GM21390 (cell line): ENCODE results near the gene NFIA.
A peak's percentile ranks its signal among the peaks of the same experiment; 100 is the strongest.
"Not testable (repeated sequence)": the region's sequence is repeated elsewhere in the genome, so short reads cannot be mapped to it uniquely, and the experiment has no call there.

Experiments used
- ATAC-seq: cut with Tn5 transposase; IDR thresholded peaks from one replicate; pipeline ENCODE4 v1.9.1; 2021; ENCODE audit not compliant: unreplicated experiment

Gene NFIA

GRCh38 chr1:61447106-61447967 lies 365.0 kb downstream of the NFIA start:
- ATAC-seq, result no peak

- no peak for ATAC-seq
These were observed 365.6 kb downstream of the NFIA start for GRCh38 chr1:61447968-61448430.

- ATAC-seq, result no peak
These were observed 366.6 kb downstream of the NFIA start for GRCh38 chr1:61448914-61449313.

- ATAC-seq, result no peak
These were observed 367.0 kb downstream of the NFIA start for GRCh38 chr1:61449410-61449809.

GRCh38 chr1:61450454-61450853 lies 368.1 kb downstream of the NFIA start:
- no peak for ATAC-seq

- ATAC-seq, result no peak
These were observed 368.7 kb downstream of the NFIA start for GRCh38 chr1:61450872-61451571.

GRCh38 chr1:61451572-61451968 lies 369.2 kb downstream of the NFIA start:
- ATAC-seq, result no peak

GRCh38 chr1:61452176-61453035 lies 370.0 kb downstream of the NFIA start:
- ATAC-seq, result no peak

GRCh38 chr1:61453111-61453961 lies 371.0 kb downstream of the NFIA start:
- peak; percentile 92 for ATAC-seq

- no peak for ATAC-seq
These were observed 373.0 kb downstream of the NFIA start for GRCh38 chr1:61455400-61455799.

- ATAC-seq, result no peak
These were observed 375.2 kb downstream of the NFIA start for GRCh38 chr1:61457526-61458040.

GRCh38 chr1:61459345-61459744 lies 377.0 kb downstream of the NFIA start:
- ATAC-seq, result no peak

GRCh38 chr1:61460191-61460590 lies 377.8 kb downstream of the NFIA start:
- no peak for ATAC-seq

GRCh38 chr1:61461406-61462384 lies 379.3 kb downstream of the NFIA start:
- no peak for ATAC-seq

- no peak for ATAC-seq
These were observed 380.3 kb downstream of the NFIA start for GRCh38 chr1:61462628-61463027.

- ATAC-seq, result no peak
These were observed 380.9 kb downstream of the NFIA start for GRCh38 chr1:61463220-61463619.

- not testable (repeated sequence) for ATAC-seq
These were observed 385.5 kb downstream of the NFIA start for GRCh38 chr1:61467836-61468235.

GRCh38 chr1:61469365-61469764 lies 387.0 kb downstream of the NFIA start:
- no peak for ATAC-seq

- ATAC-seq, result no peak
These were observed 390.5 kb downstream of the NFIA start for GRCh38 chr1:61472876-61473275.
